Measurements from ENCODE around the gene RHCG. TPM values are rescaled to one million over a fixed set of nuclear protein-coding genes. Genes with fewer than 3 reads are reported as not detected.
"Not testable (repeated sequence)": the region's sequence is repeated elsewhere in the genome, so short reads cannot be mapped to it uniquely, and the experiment has no call there.

The RHCG gene
- total RNA-seq, 1 experiment from 2014 or later = not detected

DNA sequence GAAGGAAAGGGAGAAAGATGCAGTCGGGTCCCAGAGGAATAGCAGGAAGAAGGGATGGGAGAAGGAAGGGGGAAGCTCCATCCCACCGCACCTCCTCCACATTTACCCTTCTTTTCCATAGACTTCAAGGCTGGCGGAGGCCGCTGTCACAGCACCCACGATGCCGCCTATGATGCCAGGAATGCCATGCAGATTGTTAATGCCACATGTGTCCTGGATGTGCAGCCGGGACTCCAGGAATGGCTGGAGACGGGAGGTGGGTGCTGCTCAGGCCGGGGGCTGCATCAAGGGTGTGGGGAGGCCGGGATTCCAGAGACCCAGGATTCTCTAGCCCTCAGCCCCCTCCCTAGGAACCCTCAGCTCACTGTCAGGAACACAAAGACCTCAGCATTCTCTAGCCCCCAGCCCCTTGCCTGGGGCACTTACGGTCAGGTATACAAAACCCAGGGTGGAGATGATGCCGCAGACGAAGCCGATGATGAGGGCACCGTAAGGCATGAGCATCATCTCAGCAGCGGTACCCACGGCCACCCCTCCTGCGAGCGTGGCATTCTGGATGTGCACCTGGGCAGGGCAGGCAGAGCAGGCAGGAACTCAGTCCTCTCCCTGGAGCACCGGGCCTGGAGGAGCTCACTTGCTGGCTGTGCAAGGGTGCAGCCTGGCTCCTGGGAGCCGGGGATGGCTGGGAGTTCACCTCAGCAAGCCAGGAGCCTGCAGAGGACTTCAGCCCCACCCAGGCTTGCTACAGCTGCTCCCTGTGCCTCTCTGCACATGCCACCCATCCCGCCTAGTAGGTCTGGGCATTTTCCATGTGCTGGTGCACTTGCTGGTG is 18.8 kb downstream of the RHCG start:
- DNase-seq (ENCODE audit: low read depth) = no peak

DNA sequence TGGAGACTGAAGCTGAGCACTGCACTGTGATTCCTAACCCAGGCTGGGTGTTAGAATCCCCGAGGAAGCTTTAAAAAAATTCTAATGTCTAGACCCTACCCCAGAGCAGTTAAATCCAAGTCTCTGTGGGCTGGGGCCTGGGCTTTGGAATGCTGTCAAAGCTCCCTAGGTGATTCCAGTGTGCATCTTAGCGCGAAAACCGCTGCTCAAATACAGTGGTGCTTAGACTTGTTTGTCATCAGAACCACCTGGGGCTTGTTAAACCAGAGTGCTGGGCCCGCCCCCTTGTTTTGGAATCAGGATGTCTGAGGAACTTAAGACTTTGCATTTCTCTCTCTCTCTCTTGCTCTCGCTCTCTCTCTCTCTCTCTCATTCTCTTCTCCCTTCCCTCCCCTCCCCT is 20.7 kb downstream of the RHCG start:
- no peak for DNase-seq (ENCODE audit: low read depth)

DNA sequence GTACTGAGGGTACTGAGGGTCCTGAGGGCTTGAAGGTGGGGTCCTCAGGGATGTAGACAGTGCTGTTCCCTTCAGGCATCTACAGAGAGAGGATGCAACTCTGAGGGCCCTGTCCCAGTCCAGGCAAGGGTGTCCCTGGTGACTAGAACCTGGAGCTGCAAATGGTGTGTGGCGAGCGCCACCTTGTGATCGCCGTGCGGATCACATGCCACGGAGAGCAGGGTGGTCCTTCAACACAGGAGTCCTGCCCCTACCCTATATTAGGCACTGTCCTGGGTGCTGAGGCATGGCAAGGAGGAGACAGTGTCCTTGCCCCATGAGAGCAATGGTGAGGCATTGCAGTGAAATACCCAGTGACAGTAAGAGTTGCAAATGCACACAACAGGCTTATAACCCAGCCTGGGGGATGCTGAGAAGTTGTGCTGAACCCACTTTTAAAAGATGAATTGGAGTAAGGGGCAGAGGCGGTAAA is 23.6 kb downstream of the RHCG start:
- DNase-seq (ENCODE audit: low read depth) = peak; percentile 45

DNA sequence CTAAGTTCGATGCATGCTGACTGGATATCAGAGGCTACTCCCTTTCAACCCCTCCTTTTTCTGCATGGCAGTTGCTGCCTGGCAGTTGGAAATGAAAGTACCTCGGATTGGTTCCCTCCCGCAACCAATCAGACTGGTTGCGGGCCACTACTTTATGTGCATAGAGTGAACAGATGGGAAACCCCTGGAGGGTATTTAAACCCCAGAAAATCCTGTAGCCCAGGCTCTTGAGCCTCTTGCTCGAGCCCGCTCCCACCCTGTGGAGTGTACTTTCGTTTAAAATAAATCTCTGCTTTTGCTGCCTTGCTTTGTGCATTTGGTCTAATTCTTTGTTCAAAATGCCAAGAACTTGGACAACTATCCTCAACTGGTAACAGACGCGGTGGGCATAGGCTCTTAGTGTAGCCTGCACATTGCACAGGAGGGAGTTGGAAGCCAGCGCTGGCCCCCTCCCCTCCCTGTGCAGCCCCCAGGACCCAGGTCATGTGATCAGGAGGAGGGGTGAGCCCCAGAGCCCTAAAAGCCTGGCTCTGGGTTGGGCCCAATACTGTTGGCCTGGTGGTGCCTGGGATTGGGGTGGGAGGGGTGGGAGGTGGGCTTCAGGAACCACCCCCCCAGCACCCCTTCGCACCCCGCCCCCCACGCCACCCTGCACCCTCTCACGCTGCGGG is 26.8 kb downstream of the RHCG start:
- no peak for DNase-seq (ENCODE audit: low read depth)

DNA sequence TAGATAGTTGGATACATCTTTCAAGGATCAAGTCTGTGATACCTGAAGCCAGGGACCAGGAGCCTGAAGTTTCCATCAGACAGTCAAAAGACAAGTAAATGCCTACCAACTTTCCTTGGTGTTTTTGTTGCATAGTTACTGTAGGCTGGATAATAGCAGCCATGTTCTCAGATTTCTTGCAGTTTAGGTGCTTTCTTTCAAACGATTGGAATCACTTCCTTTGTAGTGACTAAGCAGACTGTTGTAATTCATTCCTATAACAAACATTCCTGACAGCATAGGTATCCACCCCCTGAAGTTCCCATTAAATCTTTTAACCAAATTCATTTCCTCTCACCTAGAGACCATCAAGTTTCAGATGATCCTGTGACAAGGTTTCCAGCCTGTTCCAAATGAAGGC is 27.6 kb downstream of the RHCG start:
- DNase-seq (ENCODE audit: low read depth) = not testable (repeated sequence)

DNA sequence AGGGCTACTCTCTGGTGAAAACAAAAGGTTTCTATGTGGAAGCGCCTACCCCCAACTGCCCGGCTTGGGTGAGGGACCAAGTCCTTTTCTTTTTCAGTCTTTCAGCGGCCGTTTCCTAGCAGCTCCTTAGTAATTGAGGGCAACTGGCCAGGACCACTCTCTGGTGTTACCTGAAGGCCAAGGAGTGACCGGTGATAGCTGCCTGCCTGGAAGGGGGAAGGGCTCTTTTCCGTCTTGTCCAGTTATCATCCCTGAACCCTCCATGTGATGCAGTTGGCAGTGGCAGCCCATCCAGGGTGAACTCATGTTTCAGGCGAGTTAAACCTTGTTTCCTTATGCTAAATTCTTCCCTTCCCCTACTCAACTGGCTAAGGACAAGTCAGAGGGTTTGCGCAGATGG is 33.3 kb downstream of the RHCG start:
- no peak for DNase-seq (ENCODE audit: low read depth)

DNA sequence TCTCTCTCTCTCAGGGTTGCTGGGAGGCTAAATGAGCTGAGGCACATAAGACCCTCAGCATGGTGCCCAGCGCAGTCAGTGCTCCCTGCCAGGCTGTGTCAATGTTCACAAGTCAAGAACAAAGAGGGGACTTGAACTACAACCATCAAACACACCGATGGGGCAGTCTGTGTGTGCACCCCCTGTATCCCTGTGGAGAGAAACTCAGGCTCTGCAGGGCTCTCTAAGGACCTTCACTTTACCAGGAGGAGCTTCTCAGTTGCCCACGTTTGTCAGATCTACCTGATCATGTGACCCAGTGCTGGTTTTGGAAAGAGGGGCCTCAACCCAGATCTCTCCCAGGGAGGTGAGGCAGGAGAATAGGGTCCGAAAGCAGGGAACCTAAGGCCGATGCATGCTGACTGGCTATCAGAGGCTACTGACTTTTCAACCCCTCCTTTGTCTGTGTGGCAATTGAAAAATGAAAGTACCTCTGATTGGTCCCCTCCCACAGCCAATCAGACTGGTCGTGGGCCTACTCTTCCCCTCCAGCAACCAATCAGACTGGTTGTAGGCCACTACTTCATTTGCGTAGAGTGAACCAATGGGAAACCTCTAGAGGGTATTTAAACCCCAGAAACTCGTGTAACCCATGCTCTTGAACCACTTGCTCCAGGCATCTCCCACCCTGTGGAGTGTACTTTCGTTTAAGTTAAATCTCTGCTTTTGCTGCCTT is 34.0 kb downstream of the RHCG start:
- DNase-seq (ENCODE audit: low read depth) = peak; percentile 60

DNA sequence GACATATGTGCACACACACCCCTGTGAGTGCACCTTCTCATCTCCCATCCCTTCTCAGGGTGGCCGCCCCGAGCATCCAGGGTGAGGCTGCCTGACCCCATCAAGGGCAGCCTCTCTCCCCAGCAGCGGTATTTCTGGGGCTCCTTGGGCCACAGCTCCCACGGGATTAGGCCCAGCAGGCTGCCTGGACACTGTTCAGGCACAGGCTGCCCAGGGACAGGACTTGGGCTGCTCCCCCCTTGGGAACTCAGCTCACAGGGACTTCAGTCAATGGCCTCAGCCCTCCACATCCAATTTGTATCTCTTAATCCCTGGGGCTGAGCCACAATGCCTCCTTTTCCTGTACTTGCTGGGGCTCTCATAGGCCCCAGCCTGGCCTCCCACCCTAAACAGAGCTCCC is 35.0 kb downstream of the RHCG start:
- no peak for DNase-seq (ENCODE audit: low read depth)

DNA sequence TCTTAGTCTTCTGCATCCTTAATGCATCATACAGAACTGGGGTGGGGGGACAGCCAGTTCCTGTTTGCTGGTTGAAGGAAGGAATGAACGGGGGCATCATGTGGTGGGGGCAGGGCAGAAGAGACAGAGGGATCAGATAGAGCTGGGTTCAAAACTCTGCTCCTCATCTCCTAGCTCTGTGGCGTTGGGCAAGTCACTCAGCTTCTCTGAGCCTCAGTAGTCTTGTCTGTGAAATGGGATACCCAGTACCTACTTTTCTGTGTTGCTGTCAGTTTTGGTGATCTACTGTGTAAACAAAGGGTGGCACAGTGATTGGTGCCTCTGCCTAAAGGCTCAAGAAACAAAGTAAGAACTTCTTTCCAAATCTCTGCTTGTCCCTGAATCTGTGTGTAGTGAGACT is 36.3 kb downstream of the RHCG start:
- DNase-seq (ENCODE audit: low read depth) = no peak

DNA sequence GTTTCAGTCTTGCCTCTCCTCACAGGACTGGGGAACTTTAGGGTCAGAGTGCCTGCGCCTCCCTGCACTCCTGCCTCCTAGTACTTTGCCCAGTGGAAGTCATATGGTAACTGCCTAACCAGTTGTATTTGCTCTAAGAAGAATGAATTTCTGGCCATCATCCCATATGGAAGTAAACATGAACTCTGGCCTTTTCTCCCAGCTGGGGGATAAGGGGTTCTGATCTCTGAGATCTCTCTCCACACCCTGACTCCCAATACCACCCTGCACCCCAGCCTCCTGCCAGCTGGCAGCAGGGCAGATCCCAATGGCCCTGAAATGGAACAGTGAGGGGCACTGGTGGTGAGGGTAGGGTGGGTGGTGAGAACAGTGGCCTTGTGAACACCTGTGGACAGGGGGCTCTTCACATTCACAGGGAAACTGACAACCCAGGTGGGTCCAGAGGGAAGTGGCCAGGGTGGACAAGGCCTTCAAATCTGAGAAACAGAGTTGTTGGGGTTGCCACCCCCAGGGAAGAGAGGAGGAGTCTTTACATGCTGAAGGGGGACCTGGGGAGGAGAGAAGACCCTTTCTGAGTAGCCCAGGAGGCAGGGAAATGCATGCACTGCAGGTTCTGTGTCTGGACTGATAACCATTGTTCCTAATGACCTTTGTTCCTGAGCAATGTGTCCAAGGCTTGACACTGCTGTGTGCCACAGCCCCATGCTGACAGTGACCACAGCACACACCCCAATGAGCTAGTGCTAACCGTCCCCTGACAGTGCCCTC is 36.9 kb downstream of the RHCG start:
- no peak for DNase-seq (ENCODE audit: low read depth)

DNA sequence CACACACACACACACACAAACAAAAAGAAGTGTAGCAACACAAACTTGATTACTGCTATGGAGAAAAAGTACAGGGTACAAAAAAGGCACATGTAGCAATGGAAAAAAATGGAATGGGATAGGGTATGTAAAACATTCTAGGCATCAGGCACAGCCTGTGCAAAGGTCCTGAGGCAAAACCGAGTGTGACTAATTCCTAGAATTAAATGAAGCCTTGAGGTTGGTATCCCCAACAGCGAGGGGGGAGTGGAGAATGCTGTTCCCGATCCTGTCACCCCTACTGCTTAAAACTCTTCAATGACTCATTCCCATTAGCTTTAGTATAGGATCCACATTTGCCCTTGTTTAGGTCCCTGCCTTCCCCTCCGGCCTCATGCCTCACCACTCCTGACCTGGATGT is 37.9 kb downstream of the RHCG start:
- DNase-seq (ENCODE audit: low read depth) = no peak

DNA sequence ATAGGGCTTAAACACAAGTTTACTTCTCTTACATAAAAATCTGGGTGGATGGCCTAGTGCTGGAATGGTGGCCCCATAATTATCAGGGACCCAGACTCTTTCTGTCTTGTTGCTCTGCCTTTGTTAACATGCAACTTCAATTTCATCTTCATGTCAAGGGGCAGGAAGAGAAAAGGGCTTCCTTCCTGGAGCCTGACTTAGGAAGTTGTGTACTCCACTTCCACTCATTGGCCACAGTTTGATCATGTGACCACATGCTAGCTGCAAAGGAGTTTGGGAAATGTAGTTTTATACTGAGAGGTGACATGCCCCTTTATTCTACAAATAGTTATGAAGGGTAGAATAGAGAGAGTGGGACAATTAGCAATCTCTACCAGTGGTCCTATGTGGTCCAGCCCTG is 39.3 kb downstream of the RHCG start:
- peak; percentile 35 for DNase-seq (ENCODE audit: low read depth)

DNA sequence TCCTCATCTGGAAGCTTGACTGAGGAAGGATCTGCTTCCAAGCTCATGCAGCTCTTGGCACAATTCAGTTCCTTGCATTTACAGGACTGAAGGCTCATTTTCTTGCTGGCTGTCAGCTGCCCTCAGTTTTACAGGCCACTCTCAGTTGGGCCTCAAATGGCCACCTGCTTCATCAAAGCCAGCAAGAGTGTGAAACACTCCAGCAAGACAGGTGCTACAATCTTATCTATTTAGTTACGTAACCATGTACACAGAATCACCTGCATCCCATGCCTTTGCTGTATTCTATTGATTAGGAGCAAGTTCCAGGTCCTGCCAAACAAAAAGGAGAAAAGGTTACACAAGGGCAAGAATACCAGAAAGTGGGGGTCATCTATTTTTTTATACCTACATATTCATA is 40.8 kb downstream of the RHCG start:
- no peak for DNase-seq (ENCODE audit: low read depth)

DNA sequence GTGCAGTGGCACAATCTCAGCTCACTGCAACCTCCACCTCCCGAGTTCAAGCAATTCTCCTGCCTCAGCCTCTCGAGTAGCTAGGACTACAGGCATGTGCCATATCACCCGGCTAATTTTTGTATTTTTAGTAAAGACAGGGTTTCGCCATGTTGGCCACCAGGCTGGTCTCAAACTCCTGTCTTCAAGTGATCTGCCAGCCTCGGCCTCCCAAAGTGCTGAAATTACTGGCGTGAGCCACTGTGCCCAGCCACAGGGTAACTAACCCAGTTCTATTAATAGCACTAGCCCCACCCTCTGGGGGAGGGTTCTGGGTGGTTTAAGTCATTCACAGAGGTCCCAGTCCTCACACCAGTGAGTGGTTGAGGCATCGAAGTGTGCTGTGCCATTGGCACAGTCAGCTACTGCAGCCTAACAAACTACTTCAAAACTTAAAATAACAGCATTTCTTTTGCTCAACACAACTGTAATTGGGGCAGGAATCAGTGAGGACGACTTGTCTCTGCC is 44.0 kb downstream of the RHCG start:
- DNase-seq (ENCODE audit: low read depth) = no peak

DNA sequence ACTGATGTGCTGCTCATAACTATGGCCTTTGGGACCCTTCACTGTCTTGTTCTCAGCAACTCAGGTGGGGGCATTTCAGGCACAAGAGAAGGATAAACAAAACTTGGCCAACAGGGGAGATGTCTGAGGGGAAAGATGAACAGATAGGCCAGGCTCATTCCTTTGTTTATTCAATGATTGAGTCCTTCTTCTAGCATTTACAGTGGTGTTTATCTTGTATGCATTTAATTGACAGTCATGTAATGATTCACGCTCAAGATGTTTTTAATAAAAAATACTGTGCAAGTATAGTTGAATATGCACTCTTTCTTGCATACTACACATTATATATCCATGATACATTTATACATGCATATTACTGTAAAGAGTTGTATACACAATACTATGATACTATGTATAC is 44.5 kb downstream of the RHCG start:
- no peak for DNase-seq (ENCODE audit: low read depth)

DNA sequence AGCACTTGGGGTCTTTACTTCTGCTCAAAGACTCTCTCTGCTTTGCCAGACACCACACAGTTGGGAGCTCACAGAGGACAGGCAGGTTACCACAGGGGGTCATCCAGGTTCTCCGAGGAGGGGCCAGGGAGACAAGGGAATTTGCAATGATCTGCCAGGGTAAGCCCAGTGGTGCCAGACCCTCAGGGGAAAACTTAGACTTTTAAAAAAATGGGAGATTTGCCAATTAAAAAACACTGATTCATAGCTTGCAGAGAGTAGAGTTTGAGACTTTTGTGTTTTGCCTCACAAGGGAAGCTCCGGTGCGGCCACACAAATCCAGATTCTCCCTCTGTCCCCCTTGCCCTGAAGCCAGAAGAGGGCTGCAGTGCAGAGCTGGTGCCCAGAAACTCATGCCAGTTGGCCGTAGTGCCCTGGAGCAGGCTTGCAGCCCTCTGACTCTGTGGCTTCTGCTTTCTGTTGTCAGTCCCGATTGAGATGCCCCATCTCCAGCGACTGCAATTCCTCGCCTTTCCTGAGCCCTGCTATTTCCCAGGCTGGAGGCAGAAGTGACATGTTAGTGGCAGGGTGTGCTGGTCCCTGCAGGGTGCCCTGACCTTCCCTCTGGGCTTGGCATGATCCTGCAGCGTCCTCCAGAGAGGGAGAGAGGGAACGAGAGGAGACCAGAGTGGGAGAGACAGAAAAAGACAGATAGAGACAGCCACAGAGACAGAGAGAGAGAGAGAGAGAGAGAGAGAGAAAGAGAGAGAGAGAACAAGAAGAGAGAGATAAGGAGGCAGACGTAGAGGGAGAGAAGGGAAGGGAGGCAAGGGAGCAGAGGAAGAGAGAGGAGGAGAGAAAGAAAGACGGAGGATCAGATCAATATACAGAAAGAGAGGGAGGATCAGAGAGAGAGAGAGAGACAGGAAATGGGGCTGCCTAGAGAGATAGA is 46.0 kb downstream of the RHCG start:
- DNase-seq (ENCODE audit: low read depth) = no peak

DNA sequence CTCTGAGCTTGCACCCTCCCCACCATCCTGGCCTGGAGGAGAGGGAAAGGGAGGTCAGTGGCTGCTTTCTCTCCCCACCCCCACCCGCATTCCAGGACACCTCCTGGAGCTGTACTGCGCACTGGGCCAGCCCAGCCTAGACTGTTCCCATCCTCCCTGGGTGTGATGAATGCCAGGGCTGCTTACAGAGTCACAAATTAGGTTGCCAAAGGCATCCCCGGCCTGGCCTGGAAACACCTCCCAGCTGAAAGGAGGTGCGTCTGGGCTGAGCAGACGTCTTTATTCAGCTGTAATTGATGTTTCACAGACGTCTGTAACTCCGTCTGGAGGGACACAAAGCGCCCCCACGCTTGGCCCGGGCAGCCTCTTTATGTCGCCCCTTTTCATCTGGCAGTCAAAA is 47.6 kb downstream of the RHCG start:
- DNase-seq (ENCODE audit: low read depth) = no peak

DNA sequence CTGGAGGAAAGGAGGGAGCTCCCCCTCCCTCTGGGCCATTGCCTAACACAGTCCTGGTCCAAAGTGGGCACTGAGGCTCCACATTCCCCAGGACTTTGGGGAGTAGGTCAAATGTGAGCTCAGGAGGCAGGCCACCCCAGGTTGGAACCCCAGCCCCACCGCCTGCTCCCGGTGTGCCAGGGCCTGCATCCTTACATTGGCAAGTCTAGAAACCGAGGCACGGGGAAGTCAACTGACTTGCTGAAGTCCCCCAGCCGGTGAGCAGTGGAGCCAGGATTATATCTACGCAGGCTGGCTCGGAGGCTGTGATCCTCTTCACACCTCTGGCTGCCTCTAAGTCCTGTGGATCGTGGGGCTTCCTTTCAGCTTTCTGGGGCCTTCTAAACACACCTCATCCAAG is 48.7 kb downstream of the RHCG start:
- DNase-seq (ENCODE audit: low read depth) = no peak

DNA sequence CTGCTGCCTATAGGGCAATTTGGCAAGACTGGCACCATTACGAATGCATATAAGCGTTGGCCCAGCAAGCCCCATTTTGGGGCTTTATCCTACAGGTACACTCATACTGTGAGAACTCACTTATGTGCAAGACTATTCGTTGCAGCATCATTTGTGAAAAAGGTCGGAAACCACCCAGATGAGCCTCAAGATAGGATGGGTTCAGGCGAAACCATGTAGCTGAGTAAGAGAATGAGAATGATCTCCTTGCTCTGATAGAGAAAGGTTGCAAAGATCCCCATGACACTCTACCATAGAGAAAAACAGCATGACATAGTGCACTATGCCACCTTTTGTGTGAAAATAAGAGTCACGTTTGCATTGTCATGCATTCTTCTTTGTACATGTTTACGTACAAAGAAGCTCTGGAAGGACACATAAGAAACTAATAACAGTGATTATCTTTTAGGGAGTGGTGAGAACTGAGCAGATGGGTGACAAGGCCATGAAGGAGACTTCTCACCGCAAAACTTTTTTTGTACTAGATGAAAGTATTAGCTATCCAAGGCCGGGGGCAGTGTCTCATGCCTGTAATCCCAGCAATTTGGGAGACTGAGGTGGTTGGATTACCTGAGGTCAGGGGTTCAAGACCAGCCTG is 50.0 kb downstream of the RHCG start:
- no peak for DNase-seq (ENCODE audit: low read depth)

DNA sequence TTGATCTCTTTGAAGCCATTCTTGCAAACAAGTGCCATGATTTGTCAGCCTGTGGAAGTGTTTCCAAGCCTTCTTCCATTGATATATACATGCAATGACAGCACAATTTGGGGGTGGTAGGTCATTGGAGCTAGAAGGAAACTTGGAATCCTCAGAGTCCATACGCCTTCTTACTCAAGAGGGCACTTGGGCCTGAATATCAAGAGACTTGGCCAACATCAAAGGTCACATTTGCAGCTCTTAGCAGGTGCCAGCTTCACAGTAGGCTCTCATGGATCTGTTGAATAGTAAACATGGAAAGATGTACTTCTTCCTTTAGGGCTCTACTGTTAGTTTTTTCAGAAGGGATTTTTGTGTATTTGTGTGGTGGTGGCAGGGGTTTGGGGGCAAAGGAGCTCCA is 50.9 kb downstream of the RHCG start:
- DNase-seq (ENCODE audit: low read depth) = no peak

Data from LHCN-M2 (cell line).